ENCODE measurements around the gene NEB.

NEB gene

DNA sequence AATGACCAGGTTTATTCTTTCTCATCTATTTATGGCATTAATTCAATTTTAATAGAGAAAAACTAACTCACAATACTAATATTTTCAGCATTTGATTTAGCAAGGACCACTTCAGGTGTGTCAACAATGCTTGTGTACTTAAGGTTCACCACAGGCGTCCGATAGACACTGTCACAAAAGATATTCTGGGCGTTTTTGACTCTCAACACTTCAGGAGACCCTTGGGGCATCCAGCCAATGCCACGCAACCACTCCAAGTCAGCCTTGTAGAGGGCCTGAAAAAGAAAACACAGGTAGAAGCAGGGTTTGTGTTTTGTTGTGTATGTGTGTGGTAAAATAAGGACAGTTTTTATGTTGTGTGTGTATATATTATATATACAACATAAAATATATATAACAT is 158.2 kb downstream of the NEB start:
- Histone ChIP-seq H3K27me3 (ENCODE audit: insufficient read depth, low read length, poor library complexity, severe bottlenecking) (no peaks in the 10 kb centered on the region), H3K4me2 (ENCODE audit: low read depth, low read length, poor library complexity, severe bottlenecking) (no peak overlapping the region), H2AFZ (ENCODE audit: low read length) (no peak overlapping the region), H3K36me3 (ENCODE audit: insufficient read depth, low read length) (no peaks in the 10 kb centered on the region), H3K79me2 (ENCODE audit: insufficient read depth, low read length) (no peaks in the 10 kb centered on the region), H3K9me3 (ENCODE audit: insufficient read depth, low read depth, low read length) (no peaks in the 10 kb centered on the region), H3K4me1 (ENCODE audit: insufficient read depth, low read length, poor library complexity, severe bottlenecking) (no peaks in the 10 kb centered on the region), H3F3A (ENCODE audit: low read depth) (no peaks in the 10 kb centered on the region), H3K9ac (ENCODE audit: low read depth, low read length, poor library complexity, severe bottlenecking) (no peak overlapping the region), H3K4me3 (ENCODE audit: low read length, poor library complexity, severe bottlenecking) (no peak overlapping the region), H3K9me2 (replicated peaks; ENCODE audit: low read depth, low read length) (no peaks in the 10 kb centered on the region), H4K20me1 (ENCODE audit: insufficient read depth, low read length, poor library complexity, severe bottlenecking) (no peaks in the 10 kb centered on the region)
- no peak for TF ChIP-seq EZH2phosphoT487 (IDR thresholded peaks at IDR 0.05; ENCODE audit: borderline replicate concordance)
- TF ChIP-seq, protein P1, sequence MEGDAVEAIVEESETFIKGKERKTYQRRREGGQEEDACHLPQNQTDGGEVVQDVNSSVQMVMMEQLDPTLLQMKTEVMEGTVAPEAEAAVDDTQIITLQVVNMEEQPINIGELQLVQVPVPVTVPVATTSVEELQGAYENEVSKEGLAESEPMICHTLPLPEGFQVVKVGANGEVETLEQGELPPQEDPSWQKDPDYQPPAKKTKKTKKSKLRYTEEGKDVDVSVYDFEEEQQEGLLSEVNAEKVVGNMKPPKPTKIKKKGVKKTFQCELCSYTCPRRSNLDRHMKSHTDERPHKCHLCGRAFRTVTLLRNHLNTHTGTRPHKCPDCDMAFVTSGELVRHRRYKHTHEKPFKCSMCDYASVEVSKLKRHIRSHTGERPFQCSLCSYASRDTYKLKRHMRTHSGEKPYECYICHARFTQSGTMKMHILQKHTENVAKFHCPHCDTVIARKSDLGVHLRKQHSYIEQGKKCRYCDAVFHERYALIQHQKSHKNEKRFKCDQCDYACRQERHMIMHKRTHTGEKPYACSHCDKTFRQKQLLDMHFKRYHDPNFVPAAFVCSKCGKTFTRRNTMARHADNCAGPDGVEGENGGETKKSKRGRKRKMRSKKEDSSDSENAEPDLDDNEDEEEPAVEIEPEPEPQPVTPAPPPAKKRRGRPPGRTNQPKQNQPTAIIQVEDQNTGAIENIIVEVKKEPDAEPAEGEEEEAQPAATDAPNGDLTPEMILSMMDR (conservative IDR thresholded peaks at IDR 0.05; ENCODE audit: low read length): no peak

DNA sequence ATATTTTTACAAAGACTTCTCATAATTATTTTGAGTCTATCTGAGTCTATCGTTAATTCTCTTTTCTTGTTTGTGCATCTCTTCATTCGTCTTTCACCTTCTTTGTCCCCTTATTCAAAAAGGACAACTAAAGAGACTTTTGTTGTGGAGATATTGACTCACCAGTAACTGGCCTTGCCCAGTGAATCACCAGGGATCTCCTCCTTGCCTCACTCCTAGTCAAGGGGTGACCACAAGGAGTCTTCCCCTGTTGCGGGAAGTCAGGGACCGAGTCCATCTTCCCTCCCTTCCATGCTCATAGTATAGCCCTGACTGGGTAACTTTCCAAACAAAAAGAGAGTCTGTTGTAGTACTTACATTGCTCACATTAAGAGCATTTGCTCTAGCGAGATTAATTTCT is 158.9 kb downstream of the NEB start:
- no peak overlapping the region for H2AFZ ChIP-seq (ENCODE audit: low read length)
- H3K4me3 ChIP-seq (ENCODE audit: low read length, poor library complexity, severe bottlenecking): no peak overlapping the region
- no peaks in the 10 kb centered on the region for H3K9me3 ChIP-seq (ENCODE audit: insufficient read depth, low read depth, low read length)
- TF ChIP-seq, protein P1 (conservative IDR thresholded peaks at IDR 0.05; ENCODE audit: low read length): no peak
- no peak for TF ChIP-seq EZH2phosphoT487 (IDR thresholded peaks at IDR 0.05; ENCODE audit: borderline replicate concordance)
- no peak overlapping the region for H3K4me2 ChIP-seq (ENCODE audit: low read depth, low read length, poor library complexity, severe bottlenecking)
- H3K79me2 ChIP-seq (ENCODE audit: insufficient read depth, low read length): no peaks in the 10 kb centered on the region
- no peaks in the 10 kb centered on the region for H3K36me3 ChIP-seq (ENCODE audit: insufficient read depth, low read length)
- no peak overlapping the region for H3K9ac ChIP-seq (ENCODE audit: low read depth, low read length, poor library complexity, severe bottlenecking)
- no peaks in the 10 kb centered on the region for H4K20me1 ChIP-seq (ENCODE audit: insufficient read depth, low read length, poor library complexity, severe bottlenecking)
- H3F3A ChIP-seq (ENCODE audit: low read depth): no peaks in the 10 kb centered on the region
- no peaks in the 10 kb centered on the region for H3K27me3 ChIP-seq (ENCODE audit: insufficient read depth, low read length, poor library complexity, severe bottlenecking)
- no peaks in the 10 kb centered on the region for H3K9me2 ChIP-seq (replicated peaks; ENCODE audit: low read depth, low read length)
- no peaks in the 10 kb centered on the region for H3K4me1 ChIP-seq (ENCODE audit: insufficient read depth, low read length, poor library complexity, severe bottlenecking)

DNA sequence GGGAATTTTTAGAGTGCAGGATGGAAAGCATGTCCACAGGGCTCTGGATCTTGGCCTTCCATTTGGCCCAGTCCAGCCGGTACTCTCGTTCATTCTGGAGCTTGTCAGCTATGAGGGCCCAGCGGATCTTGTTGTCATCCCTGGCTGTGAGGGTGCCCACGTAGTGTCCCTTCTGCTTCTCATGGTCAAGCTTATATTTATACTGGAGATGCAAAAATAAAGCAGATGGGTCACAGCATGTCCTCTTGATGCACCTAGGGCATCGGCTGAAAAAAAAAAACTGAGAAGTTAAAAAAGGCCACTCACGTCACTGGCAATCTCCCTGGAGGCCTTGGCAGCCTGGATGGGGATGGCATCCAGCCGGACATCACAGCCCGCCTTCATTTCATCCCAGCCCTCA is 164.1 kb downstream of the NEB start:
- Histone ChIP-seq H3K4me1 (ENCODE audit: insufficient read depth, low read length, poor library complexity, severe bottlenecking) (no peaks in the 10 kb centered on the region), H3F3A (ENCODE audit: low read depth) (no peaks in the 10 kb centered on the region), H2AFZ (ENCODE audit: low read length) (no peak overlapping the region), H3K4me3 (ENCODE audit: low read length, poor library complexity, severe bottlenecking) (no peak overlapping the region), H3K36me3 (ENCODE audit: insufficient read depth, low read length) (no peaks in the 10 kb centered on the region), H3K4me2 (ENCODE audit: low read depth, low read length, poor library complexity, severe bottlenecking) (no peak overlapping the region), H3K9me3 (ENCODE audit: insufficient read depth, low read depth, low read length) (no peaks in the 10 kb centered on the region), H3K9me2 (replicated peaks; ENCODE audit: low read depth, low read length) (no peaks in the 10 kb centered on the region), H3K79me2 (ENCODE audit: insufficient read depth, low read length) (no peaks in the 10 kb centered on the region), H3K9ac (ENCODE audit: low read depth, low read length, poor library complexity, severe bottlenecking) (no peak overlapping the region), H4K20me1 (ENCODE audit: insufficient read depth, low read length, poor library complexity, severe bottlenecking) (no peaks in the 10 kb centered on the region), H3K27me3 (ENCODE audit: insufficient read depth, low read length, poor library complexity, severe bottlenecking) (no peaks in the 10 kb centered on the region)
- TF ChIP-seq, protein P1 (conservative IDR thresholded peaks at IDR 0.05; ENCODE audit: low read length): no peak
- TF ChIP-seq EZH2phosphoT487 (IDR thresholded peaks at IDR 0.05; ENCODE audit: borderline replicate concordance): no peak

Data from Loucy (cell line).